Measurements from ENCODE around the gene ZMYND8. TPM values are rescaled to one million over a fixed set of nuclear protein-coding genes. Genes with fewer than 3 reads are reported as not detected.

ZMYND8 gene
- total and polyA plus RNA-seq, 2 donors (not counting 1 experiment from before 2014, with no cell fraction given): 12.6 to 13.0 TPM

DNA sequence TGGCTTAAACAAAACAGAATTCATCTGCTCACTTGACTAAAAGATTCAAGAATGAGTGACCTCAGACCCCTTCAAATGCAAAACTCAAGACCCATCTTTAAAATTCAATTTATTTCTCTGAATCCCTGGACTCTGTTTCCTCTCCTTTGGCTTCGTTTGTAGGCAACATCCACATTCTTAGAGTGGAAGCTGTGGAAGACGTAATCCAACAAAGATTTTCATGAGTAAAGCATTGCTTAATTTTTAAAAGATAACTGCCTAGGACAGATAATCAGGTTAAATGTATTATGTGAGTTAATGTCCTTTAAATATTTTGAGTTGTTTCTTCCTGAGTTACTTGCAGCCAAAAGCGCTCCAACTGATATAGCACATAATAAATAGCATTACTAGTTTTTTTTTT, 164.5 kb downstream of the ZMYND8 start:
- Histone ChIP-seq H4K20me1 (ENCODE audit: control insufficient read depth, extremely low read depth, insufficient read depth, low read length) (no peaks in the 10 kb centered on the region), H3K79me2 (ENCODE audit: control insufficient read depth, insufficient read depth, low read length) (no peaks in the 10 kb centered on the region), H3K27ac (ENCODE audit: insufficient read depth, low read length) (no peak overlapping the region), H3K36me3 (ENCODE audit: control insufficient read depth, insufficient read depth, low read length) (no peaks in the 10 kb centered on the region), H2AFZ (ENCODE audit: low read length) (no peak overlapping the region), H3K4me1 (ENCODE audit: control insufficient read depth, extremely low read depth, insufficient read depth, low read length) (no peaks in the 10 kb centered on the region), H3K4me3 (replicated peaks in 1 of 4; ENCODE audit: control extremely low read depth in 1 of 4, insufficient read depth in 1 of 4, low read depth in 3 of 4, low read length in 4 of 4) (no peak overlapping the region), H3K27me3 (ENCODE audit: control insufficient read depth, insufficient read depth, low read length) (no peaks in the 10 kb centered on the region), H3K4me2 (ENCODE audit: extremely low read depth, insufficient read depth, low read length) (no peak overlapping the region), H3K9ac (ENCODE audit: insufficient read depth, low read length) (no peak overlapping the region), H3K9me3 (ENCODE audit: control insufficient read depth, insufficient read depth, low read depth, low read length) (no peaks in the 10 kb centered on the region)
- no peak for DNase-seq (ENCODE audit: low read depth in 2 of 2)
- TF ChIP-seq CTCF (conservative IDR thresholded peaks at IDR 0.05 in 1 of 2, IDR thresholded peaks at IDR 0.05 in 1 of 2; ENCODE audit: low read depth in 1 of 2, low read length in 2 of 2) (no peak), EZH2 (IDR thresholded peaks at IDR 0.05; ENCODE audit: low read length, missing control alignments) (no peak)

DNA sequence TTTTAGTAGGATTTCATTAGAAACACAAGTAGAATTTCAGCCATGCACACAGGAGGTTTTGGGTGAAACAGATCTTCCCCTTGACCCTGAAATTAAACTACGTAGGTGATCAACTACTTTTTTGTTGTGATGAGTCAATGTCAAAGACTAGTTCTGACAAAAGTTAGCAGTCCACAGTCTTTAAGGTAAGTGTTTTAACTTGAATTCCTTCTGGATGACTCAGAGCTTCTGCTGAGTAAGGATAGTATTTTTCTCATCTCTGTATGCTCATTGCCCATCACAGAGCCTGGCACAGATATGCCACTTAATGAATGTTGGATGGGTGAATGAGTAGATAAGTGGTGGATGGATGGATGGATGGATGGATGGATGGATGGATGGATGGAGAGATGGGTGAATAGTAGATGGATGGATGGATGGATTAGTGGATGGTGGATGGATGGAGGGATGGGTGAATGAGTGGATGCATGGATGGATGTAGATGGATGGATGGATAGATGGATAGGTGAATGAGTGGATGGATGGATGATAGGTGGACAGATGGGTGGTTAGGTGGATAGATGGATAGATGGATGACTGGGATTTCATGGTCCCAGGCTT, 165.3 kb downstream of the ZMYND8 start:
- TF ChIP-seq EZH2 (IDR thresholded peaks at IDR 0.05; ENCODE audit: low read length, missing control alignments) (no peak), CTCF (conservative IDR thresholded peaks at IDR 0.05 in 1 of 2, IDR thresholded peaks at IDR 0.05 in 1 of 2; ENCODE audit: low read depth in 1 of 2, low read length in 2 of 2) (no peak)
- Histone ChIP-seq H2AFZ (ENCODE audit: low read length) (no peak overlapping the region), H3K4me2 (ENCODE audit: extremely low read depth, insufficient read depth, low read length) (no peak overlapping the region), H3K79me2 (ENCODE audit: control insufficient read depth, insufficient read depth, low read length) (no peaks in the 10 kb centered on the region), H4K20me1 (ENCODE audit: control insufficient read depth, extremely low read depth, insufficient read depth, low read length) (no peaks in the 10 kb centered on the region), H3K27ac (ENCODE audit: insufficient read depth, low read length) (no peak overlapping the region), H3K27me3 (ENCODE audit: control insufficient read depth, insufficient read depth, low read length) (no peaks in the 10 kb centered on the region), H3K9ac (ENCODE audit: insufficient read depth, low read length) (no peak overlapping the region), H3K9me3 (ENCODE audit: control insufficient read depth, insufficient read depth, low read depth, low read length) (no peaks in the 10 kb centered on the region), H3K4me3 (replicated peaks in 1 of 4; ENCODE audit: control extremely low read depth in 1 of 4, insufficient read depth in 1 of 4, low read depth in 3 of 4, low read length in 4 of 4) (no peak overlapping the region), H3K4me1 (ENCODE audit: control insufficient read depth, extremely low read depth, insufficient read depth, low read length) (no peaks in the 10 kb centered on the region), H3K36me3 (ENCODE audit: control insufficient read depth, insufficient read depth, low read length) (no peaks in the 10 kb centered on the region)
- DNase-seq (ENCODE audit: low read depth in 2 of 2): peak in 1 of 2 donors; percentile 49

- Histone ChIP-seq H3K4me1 (ENCODE audit: control insufficient read depth, extremely low read depth, insufficient read depth, low read length) (no peaks in the 10 kb centered on the region), H3K4me3 (replicated peaks in 1 of 4; ENCODE audit: control extremely low read depth in 1 of 4, insufficient read depth in 1 of 4, low read depth in 3 of 4, low read length in 4 of 4) (no peak overlapping the region), H3K36me3 (ENCODE audit: control insufficient read depth, insufficient read depth, low read length) (no peaks in the 10 kb centered on the region), H3K9me3 (ENCODE audit: control insufficient read depth, insufficient read depth, low read depth, low read length) (no peaks in the 10 kb centered on the region), H4K20me1 (ENCODE audit: control insufficient read depth, extremely low read depth, insufficient read depth, low read length) (no peaks in the 10 kb centered on the region), H3K79me2 (ENCODE audit: control insufficient read depth, insufficient read depth, low read length) (no peaks in the 10 kb centered on the region), H3K9ac (ENCODE audit: insufficient read depth, low read length) (no peak overlapping the region), H3K27ac (ENCODE audit: insufficient read depth, low read length) (no peak overlapping the region), H3K27me3 (ENCODE audit: control insufficient read depth, insufficient read depth, low read length) (no peaks in the 10 kb centered on the region), H3K4me2 (ENCODE audit: extremely low read depth, insufficient read depth, low read length) (no peak overlapping the region), H2AFZ (ENCODE audit: low read length) (no peak overlapping the region)
- TF ChIP-seq CTCF (conservative IDR thresholded peaks at IDR 0.05 in 1 of 2, IDR thresholded peaks at IDR 0.05 in 1 of 2; ENCODE audit: low read depth in 1 of 2, low read length in 2 of 2) (no peak), EZH2 (IDR thresholded peaks at IDR 0.05; ENCODE audit: low read length, missing control alignments) (no peak)
- peak in 1 of 2 donors; percentile 19 for DNase-seq (ENCODE audit: low read depth in 2 of 2)
Measured at GRCh38 chr20:47189060-47189459, 167.4 kb downstream of the ZMYND8 start.
